ENCODE measurements around the gene TMEM94. TPM values are rescaled to one million over a fixed set of nuclear protein-coding genes. Genes with fewer than 3 reads are reported as not detected.

The TMEM94 gene
- total and polyA plus RNA-seq, 2 of the 13 experiments (the other 11 are each of a cell fraction or from before 2014, with no cell fraction given): 32.6 to 134 TPM

- TF ChIP-seq CENPBD1 (CRISPR knock-in tag; IDR thresholded peaks at IDR 0.05; ENCODE audit: borderline replicate concordance, low read depth) (no peak), ATM (IDR thresholded peaks at IDR 0.05; ENCODE audit: borderline replicate concordance) (no peak), THRA (CRISPR knock-in tag; IDR thresholded peaks at IDR 0.05; ENCODE audit: borderline replicate concordance) (no peak), NFE2L1 (CRISPR knock-in tag; IDR thresholded peaks at IDR 0.05; ENCODE audit: borderline replicate concordance) (no peak), ZNF407 (CRISPR knock-in tag; IDR thresholded peaks at IDR 0.05; ENCODE audit: not compliant biosample characterization) (no peak), BATF2 (CRISPR knock-in tag; IDR thresholded peaks at IDR 0.05) (no peak), ZHX2 (IDR thresholded peaks at IDR 0.05; ENCODE audit: low read depth) (no peak), ZHX2 (CRISPR knock-in tag; IDR thresholded peaks at IDR 0.05; ENCODE audit: borderline replicate concordance) (no peak), KLF12 (CRISPR knock-in tag; IDR thresholded peaks at IDR 0.05; ENCODE audit: borderline replicate concordance) (no peak), ZC3H4 (CRISPR knock-in tag; IDR thresholded peaks at IDR 0.05; ENCODE audit: borderline replicate concordance) (no peak), KLF6 (CRISPR knock-in tag; IDR thresholded peaks at IDR 0.05) (no peak)
Measured at GRCh38 chr17:75504347-75505151, 48.1 kb downstream of the TMEM94 start (continued).

Measured in HepG2 (cell line).